HUES64 (cell line): ENCODE measurements around the gene ABHD16A.

Experiments
- H3K27ac ChIP-seq: 2 replicates; pipeline ENCODE4 v1.7.0; 2013; ENCODE audit warnings: low read depth, low read length, inconsistent platforms
- H3K27me3 ChIP-seq: 2 replicates; pipeline ENCODE4 v1.6.1; 2013; ENCODE audit warnings: mild to moderate bottlenecking, low read length; ENCODE audit not compliant: insufficient read depth
- H3K36me3 ChIP-seq: 2 replicates; pipeline ENCODE4 v1.6.1; 2013; ENCODE audit warnings: mild to moderate bottlenecking, low read length; ENCODE audit not compliant: insufficient read depth
- H3K4me1 ChIP-seq: 2 replicates; pipeline ENCODE4 v1.6.1; 2013; ENCODE audit warnings: mild to moderate bottlenecking, low read length, moderate library complexity; ENCODE audit not compliant: insufficient read depth
- H3K4me3 ChIP-seq: 2 replicates; pipeline ENCODE4 v1.5.1; 2013; ENCODE audit warnings: mild to moderate bottlenecking, low read length, moderate library complexity
- H3K9ac ChIP-seq: 2 replicates; pipeline ENCODE4 v1.6.1; 2013; ENCODE audit warnings: mild to moderate bottlenecking, low read depth, low read length
- H3K9me3 ChIP-seq: 2 replicates; pipeline ENCODE4 v1.6.1; 2013; ENCODE audit warnings: low read depth, low read length; ENCODE audit not compliant: insufficient read depth
- WGBS: fragments of 150-250, 120-280 bp; methylation state at CpG from one replicate; pipeline ENCODE4 v1.1.7; 2013; ENCODE audit warnings: missing lambda C conversion rate; 5-methylcytosine and 5-hydroxymethylcytosine counted together

The ABHD16A gene

GRCh38 chr6:31657406-31658157 is 45.5 kb downstream of the ABHD16A start:
- WGBS: 92% methylated on average over 6 of the region's 6 CpGs
- Histone ChIP-seq H3K9ac (no peak overlapping the region), H3K27me3 (no peaks in the 10 kb centered on the region), H3K36me3 (peaks cover 22% of the 10 kb centered on the region), H3K9me3 (no peaks in the 10 kb centered on the region), H3K27ac (no peak overlapping the region), H3K4me3 (no peak overlapping the region), H3K4me1 (peaks cover 8% of the 10 kb centered on the region; the same call in 1 of the 2 replicates)

GRCh38 chr6:31655349-31656237 is 47.5 kb downstream of the ABHD16A start, which contains the start of gene APOM:
Gene APOM, plus strand, starts transcription at chr6:31655894. Its CDS starts 73 bp downstream, at chr6:31655967.
- Histone ChIP-seq H3K4me1 (peaks cover 10% of the 10 kb centered on the region; the same call in 1 of the 2 replicates), H3K36me3 (peaks cover 16% of the 10 kb centered on the region), H3K9ac (no peak within 1 kb of the TSS), H3K27me3 (no peaks in the 10 kb centered on the region), H3K27ac (no peak within 1 kb of the TSS), H3K9me3 (no peaks in the 10 kb centered on the region), H3K4me3 (no peak within 1 kb of the TSS)
- 90% methylated on average over 8 of the region's 8 CpGs for WGBS

- Histone ChIP-seq H3K4me3 (no peak overlapping the region), H3K9ac (no peak overlapping the region), H3K36me3 (peaks cover 24% of the 10 kb centered on the region), H3K4me1 (peaks cover 10% of the 10 kb centered on the region; the same call in 1 of the 2 replicates), H3K9me3 (no peaks in the 10 kb centered on the region), H3K27me3 (no peaks in the 10 kb centered on the region), H3K27ac (no peak overlapping the region)
- WGBS: 88% methylated on average over 8 of the region's 8 CpGs
These were observed 48.4 kb downstream of the ABHD16A start for GRCh38 chr6:31654574-31655348.

- H3K36me3 ChIP-seq: peaks cover 39% of the 10 kb centered on the region
- peaks cover 6% of the 10 kb centered on the region; the same call in 1 of the 2 replicates for H3K4me1 ChIP-seq
- H3K9me3 ChIP-seq: no peaks in the 10 kb centered on the region
- H3K4me3 ChIP-seq: peak overlapping the region; percentile 98
- 17% methylated on average over 37 of the region's 37 CpGs for WGBS
- H3K27me3 ChIP-seq: no peaks in the 10 kb centered on the region
- peak overlapping the region; percentile 98 for H3K9ac ChIP-seq
- peak overlapping the region; percentile 100 for H3K27ac ChIP-seq
These were observed 50.0 kb downstream of the ABHD16A start for GRCh38 chr6:31652925-31653724.

GRCh38 chr6:31651602-31652191 is 51.4 kb downstream of the ABHD16A start:
- Histone ChIP-seq H3K36me3 (peaks cover 40% of the 10 kb centered on the region), H3K4me3 (peak overlapping the region; percentile 98), H3K27me3 (no peaks in the 10 kb centered on the region), H3K9me3 (no peaks in the 10 kb centered on the region), H3K27ac (peak overlapping the region; percentile 100), H3K4me1 (peaks cover 6% of the 10 kb centered on the region; the same call in 1 of the 2 replicates), H3K9ac (peak overlapping the region; percentile 98)
- 4% methylated on average over 29 of the region's 29 CpGs for WGBS

GRCh38 chr6:31645325-31645724 is 57.8 kb downstream of the ABHD16A start:
- Histone ChIP-seq H3K36me3 (peaks cover 95% of the 10 kb centered on the region), H3K27me3 (no peaks in the 10 kb centered on the region), H3K4me3 (no peak overlapping the region), H3K4me1 (no peaks in the 10 kb centered on the region), H3K9ac (no peak overlapping the region), H3K27ac (no peak overlapping the region), H3K9me3 (no peaks in the 10 kb centered on the region)
- WGBS: 96% methylated on average over 9 of the region's 9 CpGs

- 95% methylated on average over 17 of the region's 17 CpGs for WGBS
- H3K36me3 ChIP-seq: peaks cover 95% of the 10 kb centered on the region
These were observed 59.2 kb downstream of the ABHD16A start for GRCh38 chr6:31643818-31644454.

GRCh38 chr6:31642798-31643570 is 60.1 kb downstream of the ABHD16A start:
- H3K9me3 ChIP-seq: no peaks in the 10 kb centered on the region

More at GRCh38 chr6:31643818-31644454, 59.2 kb downstream of the ABHD16A start:
- Histone ChIP-seq H3K4me3 (no peak overlapping the region), H3K27me3 (no peaks in the 10 kb centered on the region), H3K27ac (no peak overlapping the region), H3K9me3 (no peaks in the 10 kb centered on the region), H3K4me1 (no peaks in the 10 kb centered on the region), H3K9ac (no peak overlapping the region)

GRCh38 chr6:31641370-31641769 is 61.8 kb downstream of the ABHD16A start:
- Histone ChIP-seq H3K4me1 (no peaks in the 10 kb centered on the region), H3K9ac (no peak overlapping the region), H3K27ac (no peak overlapping the region), H3K9me3 (no peaks in the 10 kb centered on the region), H3K36me3 (peaks cover 98% of the 10 kb centered on the region), H3K4me3 (no peak overlapping the region), H3K27me3 (no peaks in the 10 kb centered on the region)
- 91% methylated on average over 4 of the region's 4 CpGs for WGBS

More at GRCh38 chr6:31642798-31643570, 60.1 kb downstream of the ABHD16A start:
- Histone ChIP-seq H3K27me3 (no peaks in the 10 kb centered on the region), H3K36me3 (peaks cover 95% of the 10 kb centered on the region), H3K9ac (no peak overlapping the region), H3K27ac (no peak overlapping the region), H3K4me1 (no peaks in the 10 kb centered on the region), H3K4me3 (no peak overlapping the region)
- WGBS: 94% methylated on average over 6 of the region's 6 CpGs
